Psoas muscle (tissue), 8 donors: ENCODE measurements around the gene CCDC51. TPM values are rescaled to one million over a fixed set of nuclear protein-coding genes. Genes with fewer than 3 reads are reported as not detected.

Experiments
- ATAC-seq, 4 donors: fragments of 200-7000 bp; cut with Tn5 transposase; one replicate each; pipeline ENCODE4 v1.9.1; 2020; ENCODE audit warnings: moderate library complexity in 3 of 4, mild to moderate bottlenecking in 2 of 4
- DNase-seq, 2 donors: peaks; one replicate each; pipeline ENCODE4 v3.0.0-alpha.2; 2020
- H3K27ac ChIP-seq: fragments of 200-600 bp; one replicate; pipeline ENCODE4 v1.8.0; 2022
- H3K27me3 ChIP-seq, 3 donors: fragments of 200-600 bp in 1 of 3; one replicate each; pipeline versions ENCODE4 v1.6.1 to v1.8.0; 2013 to 2022; ENCODE audit warnings: low read length in 2 of 3, mild to moderate bottlenecking in 2 of 3, moderate library complexity in 1 of 3; ENCODE audit not compliant: insufficient read depth in 3 of 3
- H3K36me3 ChIP-seq, 2 donors: fragments of 200-600 bp in 1 of 2; one replicate each; pipeline versions ENCODE4 v1.6.1 to v1.8.0; 2013 to 2022; ENCODE audit warnings: low read depth in 1 of 2, mild to moderate bottlenecking in 1 of 2, moderate library complexity in 1 of 2; ENCODE audit not compliant: insufficient read depth in 1 of 2
- H3K4me1 ChIP-seq: fragments of 200-600 bp; one replicate; pipeline ENCODE4 v1.8.0; 2022
- H3K4me3 ChIP-seq: fragments of 200-600 bp; one replicate; pipeline ENCODE4 v1.8.0; 2022; ENCODE audit warnings: mild to moderate bottlenecking
- H3K9me3 ChIP-seq: fragments of 200-600 bp; one replicate; pipeline ENCODE4 v1.8.0; 2022
- WGBS, 3 donors: extraction: QIAGEN DNeasy Blood & Tissue Kit; methylation state at CpG; one replicate each; pipeline versions ENCODE4 v1.1.6 to v1.1.7; 2013; 5-methylcytosine and 5-hydroxymethylcytosine counted together
- intact Hi-C, 2 donors: fragments of 100-400 bp; cut with DNase I; formaldehyde crosslinking; loops; one replicate each; pipeline versions ENCODE4 v1.11.0 to v1.14.2; 2022
- polyA plus RNA-seq, 3 donors: library from polyadenylated mRNA; stranded (reverse); fragments of 200-250 nt; gene quantifications; one replicate each; pipeline ENCODE4 v1.2.3, GENCODE V29; 2013
- total RNA-seq, 4 donors: library from RNA; stranded (reverse); fragmentation: NEBNext Ultra II Directional in 2 of 4; extraction: Animal tissue kit (Norgen Biotek cat#: 25700) in 2 of 4; gene quantifications; one replicate each; pipeline versions ENCODE4 v1.2.1 to v1.2.4, GENCODE V29; 2021 to 2023
- TF ChIP-seq, protein P1 (sequence below): fragments of 200-600 bp; IDR thresholded peaks from one replicate; pipeline ENCODE4 v1.8.0; 2022; ENCODE audit warnings: antibody characterized with exemption
- donor health status: healthy with polysubstance abuse.
- donor health status: DM: no; HTN: no; CAD: no; lungs with moderate emphysema.
- donor health status: Bipolar disorder and iron deficiency.
- donor health status: healthy.
- donor health status: DM: yes; HTN: yes; CAD: no.
- donor health status: DM: no; HTN: no; CAD: no.
- donor health status: DM: no; HTN: no; CAD: no.
- donor health status: DM: yes; HTN: yes; CAD: no.

Gene CCDC51
- total and polyA plus RNA-seq, 7 donors, result 5.3 to 19.6 (median 7.7) TPM

DNA sequence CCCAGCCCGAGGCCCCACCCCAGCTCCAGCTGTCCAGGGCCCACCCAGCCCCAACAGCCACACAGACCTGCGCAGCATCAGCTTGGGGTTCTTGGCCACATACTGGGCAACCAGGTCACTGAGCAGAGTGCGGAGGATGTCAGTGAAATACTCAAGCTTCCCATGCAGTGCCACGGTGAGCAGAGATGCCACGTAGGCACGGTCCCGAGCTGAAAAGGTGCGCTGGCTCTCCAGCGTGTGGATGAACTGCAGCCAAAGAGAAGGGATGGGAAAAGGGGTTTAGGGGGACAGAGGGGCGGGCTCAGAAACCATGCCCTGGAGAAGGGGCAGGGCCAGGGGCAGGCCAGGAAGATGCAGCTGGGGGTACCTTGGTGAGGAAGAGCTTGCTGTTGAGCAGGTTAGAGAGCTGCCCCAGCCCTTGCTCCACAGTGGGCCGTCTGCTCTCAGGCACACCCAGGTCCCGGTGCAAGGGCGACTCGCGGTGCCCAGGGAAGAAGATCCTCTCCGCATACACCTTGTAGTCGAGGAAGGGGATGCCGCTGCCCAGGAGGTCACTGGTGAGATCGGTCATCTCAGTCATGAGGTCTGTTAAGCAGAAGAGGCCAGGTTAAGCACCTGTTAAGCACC lies 27.4 kb downstream of the CCDC51 start:
- Histone ChIP-seq H3K4me3 (no peak overlapping the region), H3K27ac (no peak overlapping the region), H3K36me3 (peaks cover 0 to 3% of the 10 kb centered on the region in 2 donors), H3K9me3 (no peaks in the 10 kb centered on the region), H3K4me1 (no peaks in the 10 kb centered on the region), H3K27me3 (peaks cover 0 to 2% (median 0%) of the 10 kb centered on the region in 3 donors)
- WGBS, 3 donors, result 92 to 95% (median 93%) methylated on average over 18 to 19 of the region's 19 CpGs
- DNase-seq (peak; percentile 6 to 23), ATAC-seq (no peak)
- TF ChIP-seq, protein P1, sequence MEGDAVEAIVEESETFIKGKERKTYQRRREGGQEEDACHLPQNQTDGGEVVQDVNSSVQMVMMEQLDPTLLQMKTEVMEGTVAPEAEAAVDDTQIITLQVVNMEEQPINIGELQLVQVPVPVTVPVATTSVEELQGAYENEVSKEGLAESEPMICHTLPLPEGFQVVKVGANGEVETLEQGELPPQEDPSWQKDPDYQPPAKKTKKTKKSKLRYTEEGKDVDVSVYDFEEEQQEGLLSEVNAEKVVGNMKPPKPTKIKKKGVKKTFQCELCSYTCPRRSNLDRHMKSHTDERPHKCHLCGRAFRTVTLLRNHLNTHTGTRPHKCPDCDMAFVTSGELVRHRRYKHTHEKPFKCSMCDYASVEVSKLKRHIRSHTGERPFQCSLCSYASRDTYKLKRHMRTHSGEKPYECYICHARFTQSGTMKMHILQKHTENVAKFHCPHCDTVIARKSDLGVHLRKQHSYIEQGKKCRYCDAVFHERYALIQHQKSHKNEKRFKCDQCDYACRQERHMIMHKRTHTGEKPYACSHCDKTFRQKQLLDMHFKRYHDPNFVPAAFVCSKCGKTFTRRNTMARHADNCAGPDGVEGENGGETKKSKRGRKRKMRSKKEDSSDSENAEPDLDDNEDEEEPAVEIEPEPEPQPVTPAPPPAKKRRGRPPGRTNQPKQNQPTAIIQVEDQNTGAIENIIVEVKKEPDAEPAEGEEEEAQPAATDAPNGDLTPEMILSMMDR, result no peak
- intact Hi-C loops, result no loop called here

DNA sequence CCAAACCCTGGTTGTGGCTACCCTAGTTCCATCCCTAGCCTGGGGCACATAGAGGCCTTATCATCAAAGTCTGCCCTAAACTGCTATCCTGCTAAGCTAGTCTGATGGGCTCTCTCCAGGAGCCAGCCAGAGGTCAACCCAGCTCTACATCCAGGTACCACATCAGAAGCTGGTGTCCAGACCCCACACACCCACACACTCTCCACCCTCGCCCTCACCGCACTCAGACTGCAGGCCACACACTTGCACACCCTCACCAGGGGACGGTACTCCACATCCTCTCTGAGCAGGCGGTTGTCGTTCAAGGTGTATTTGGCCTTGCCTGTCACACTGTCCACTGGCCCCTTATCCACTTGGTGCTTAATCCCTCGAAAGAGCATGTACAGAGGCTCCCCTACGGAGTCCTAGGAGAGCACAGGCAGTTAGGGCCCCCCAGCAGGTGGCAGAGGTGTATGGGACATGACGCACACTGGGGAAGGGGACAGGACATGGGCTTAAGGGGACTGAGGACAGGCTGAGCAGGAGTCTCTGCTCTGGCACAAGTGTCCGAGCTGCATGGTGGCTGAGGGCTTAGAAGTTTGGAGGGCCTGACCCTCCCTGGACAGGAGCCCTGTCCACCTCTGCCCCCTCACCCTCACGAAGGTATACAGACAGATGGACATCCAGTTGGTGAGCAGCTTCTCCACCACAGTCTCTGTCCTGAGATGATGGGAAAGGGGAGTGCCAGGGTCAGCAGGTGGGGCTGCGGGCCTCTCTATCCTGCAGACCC lies 28.1 kb downstream of the CCDC51 start:
- 89 to 91% (median 89%) methylated on average over 9 to 11 of the region's 11 CpGs for WGBS, 3 donors
- H3K36me3 ChIP-seq, result peaks cover 0 to 3% of the 10 kb centered on the region in 2 donors
- no peak overlapping the region for H3K27ac ChIP-seq
- TF ChIP-seq, protein P1, result no peak
- no peak overlapping the region for H3K4me3 ChIP-seq
- no peaks in the 10 kb centered on the region for H3K9me3 ChIP-seq
- ATAC-seq (no peak), DNase-seq (no peak)
- H3K27me3 ChIP-seq, result peaks cover 0 to 2% (median 0%) of the 10 kb centered on the region in 3 donors
- no peaks in the 10 kb centered on the region for H3K4me1 ChIP-seq
- intact Hi-C loops, result no loop called here

DNA sequence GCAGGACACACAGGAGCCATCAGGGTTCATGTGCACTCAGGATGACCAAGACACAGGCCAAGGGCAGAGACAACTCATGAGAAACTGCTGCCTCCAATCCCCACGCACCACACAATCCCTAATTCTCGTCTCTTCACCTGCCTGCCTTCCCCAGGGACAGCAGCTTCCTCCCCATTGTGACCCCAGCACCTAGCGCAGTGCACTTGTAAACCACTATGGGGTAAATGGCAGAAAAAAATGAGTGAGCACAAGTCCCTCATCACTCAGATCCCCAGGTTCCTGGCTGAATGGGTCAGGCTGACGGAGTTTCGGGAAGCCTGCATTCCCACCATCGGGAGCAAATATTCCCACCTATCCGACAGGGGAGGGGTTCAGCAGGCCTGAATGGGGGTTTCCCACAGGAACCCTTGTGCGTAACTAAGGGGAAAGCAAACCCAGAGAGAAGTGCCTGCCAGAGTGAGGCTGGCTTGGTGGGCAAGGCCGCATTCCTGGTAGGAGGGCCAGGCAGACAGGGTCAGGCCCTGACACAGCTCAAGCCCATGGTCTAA lies 28.8 kb downstream of the CCDC51 start:
- intact Hi-C loops, result no loop called here
- Histone ChIP-seq H3K36me3 (peaks cover 0 to 3% of the 10 kb centered on the region in 2 donors), H3K9me3 (no peaks in the 10 kb centered on the region), H3K27ac (no peak overlapping the region), H3K4me1 (no peaks in the 10 kb centered on the region), H3K4me3 (no peak overlapping the region), H3K27me3 (peaks cover 0 to 2% (median 0%) of the 10 kb centered on the region in 3 donors)
- 92 to 95% (median 94%) methylated on average over 9 of the region's 9 CpGs for whole genome bisulfite sequencing, 3 donors
- ATAC-seq, result no peak
- no peak for DNase-seq
- TF ChIP-seq, protein P1, result no peak

DNA sequence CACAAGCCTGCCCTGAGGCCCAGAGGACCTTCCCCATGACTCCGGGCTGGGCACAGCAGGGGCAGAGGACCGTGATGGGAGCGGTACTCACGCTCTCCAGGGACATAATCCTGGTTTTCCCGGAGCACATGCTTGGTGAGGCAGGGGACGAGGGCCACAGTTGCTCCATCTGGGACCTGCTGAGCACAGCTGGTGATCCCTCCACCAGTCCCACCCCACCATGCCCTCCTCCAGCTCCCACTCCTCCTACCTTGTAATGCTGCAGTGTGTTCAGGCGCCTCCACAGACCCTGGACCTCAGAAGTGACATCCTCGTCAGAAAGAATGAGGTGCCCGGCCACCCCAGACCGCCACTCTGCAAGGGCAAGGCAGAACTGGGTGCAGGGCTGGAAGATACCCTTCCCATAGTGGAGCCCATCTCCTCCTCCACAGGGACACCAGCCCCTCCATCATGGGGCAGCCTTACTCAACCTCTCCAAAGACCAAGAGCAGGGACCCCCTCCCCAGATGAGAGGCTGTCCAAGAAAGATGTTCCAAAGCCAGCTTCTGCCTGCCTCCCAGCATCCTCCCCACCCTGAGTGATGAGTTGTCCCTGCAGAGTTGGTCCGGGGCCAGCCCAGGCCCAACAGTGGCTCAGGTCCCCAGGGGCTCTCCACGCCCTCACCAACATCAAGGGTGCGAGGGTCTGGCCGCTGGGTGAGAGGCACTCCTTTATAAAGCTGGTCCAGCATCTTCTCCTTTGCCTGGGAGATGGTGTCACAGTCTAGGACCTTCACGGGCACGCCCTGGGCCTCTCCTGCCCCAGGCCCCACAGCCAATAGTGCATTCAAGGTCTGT lies 29.5 kb downstream of the CCDC51 start:
- intact Hi-C loops, result no loop called here
- peak; percentile 12 to 37 for DNase-seq
- Histone ChIP-seq H3K4me3 (no peak overlapping the region), H3K36me3 (peaks cover 0 to 3% of the 10 kb centered on the region in 2 donors), H3K27me3 (peaks cover 0 to 2% (median 0%) of the 10 kb centered on the region in 3 donors), H3K9me3 (no peaks in the 10 kb centered on the region), H3K27ac (no peak overlapping the region), H3K4me1 (no peaks in the 10 kb centered on the region)
- TF ChIP-seq, protein P1, result no peak
- WGBS, 3 donors, result 91 to 94% (median 92%) methylated on average over 16 of the region's 16 CpGs
- no peak for ATAC-seq
